SK-N-SH treated with all-trans-retinoic acid at 6 μM for 48 hours (cell line): ENCODE results near the gene KDM4B.

Source experiments
- ATAC-seq: fragments of 200-7000 bp; cut with Tn5 transposase; 3 replicates; pipeline ENCODE4 v1.9.1; 2020; ENCODE audit warnings: mild to moderate bottlenecking, moderate library complexity
- ARNTL ChIP-seq: fragments of 450-650 bp; formaldehyde crosslinking; IDR thresholded peaks from 2 replicates; pipeline ENCODE4 v1.5.0; 2020; ENCODE audit warnings: low read depth, mild to moderate bottlenecking, moderate library complexity, borderline replicate concordance
- BACH2 ChIP-seq: fragments of 250-450 bp; sonication (Bioruptor Pico); IDR thresholded peaks from 2 replicates; pipeline ENCODE4 v1.9.0; 2021; ENCODE audit warnings: mild to moderate bottlenecking, borderline replicate concordance
- CREB5 ChIP-seq: fragments of 250-450 bp; sonication (Bioruptor Pico); IDR thresholded peaks from 2 replicates; pipeline ENCODE4 v1.5.1; 2020; ENCODE audit warnings: low read depth, mild to moderate bottlenecking, moderate library complexity
- CSDC2 ChIP-seq: fragments of 250-450 bp; sonication (Bioruptor Pico); IDR thresholded peaks from 2 replicates; pipeline ENCODE4 v1.5.0; 2020; ENCODE audit warnings: mild to moderate bottlenecking, moderate library complexity
- CSRNP3 ChIP-seq: fragments of 250-450 bp; sonication (Bioruptor Pico); IDR thresholded peaks from 2 replicates; pipeline ENCODE4 v1.5.1; 2021; ENCODE audit warnings: mild to moderate bottlenecking, moderate library complexity
- ESRRG ChIP-seq: fragments of 250-450 bp; sonication (Bioruptor Pico); IDR thresholded peaks from 2 replicates; pipeline ENCODE4 v1.6.1; 2021; ENCODE audit warnings: mild to moderate bottlenecking
- GLIS3 ChIP-seq: fragments of 250-450 bp; sonication (Bioruptor Pico); IDR thresholded peaks from 2 replicates; pipeline ENCODE4 v1.5.0; 2020; ENCODE audit warnings: mild to moderate bottlenecking, moderate library complexity
- ISL1 ChIP-seq: fragments of 250-450 bp; sonication (Bioruptor Pico); IDR thresholded peaks from 2 replicates; pipeline ENCODE4 v2.1.2; 2022; ENCODE audit warnings: mild to moderate bottlenecking, moderate library complexity
- PATZ1 ChIP-seq: fragments of 250-450 bp; sonication (Bioruptor Pico); IDR thresholded peaks from 2 replicates; pipeline ENCODE4 v1.8.0; 2020; ENCODE audit warnings: mild to moderate bottlenecking, moderate library complexity, borderline replicate concordance
- POU6F1 ChIP-seq: fragments of 250-450 bp; sonication (Bioruptor Pico); IDR thresholded peaks from 2 replicates; pipeline ENCODE4 v1.8.0; 2021; ENCODE audit warnings: low read depth, mild to moderate bottlenecking, moderate library complexity, borderline replicate concordance
- PPARA ChIP-seq: fragments of 250-450 bp; sonication (Bioruptor Pico); IDR thresholded peaks from 2 replicates; pipeline ENCODE4 v1.5.0; 2020; ENCODE audit warnings: mild to moderate bottlenecking, borderline replicate concordance
- RARB ChIP-seq: fragments of 250-450 bp; sonication (Bioruptor Pico); IDR thresholded peaks from 2 replicates; pipeline ENCODE4 v1.8.0; 2021; ENCODE audit warnings: mild to moderate bottlenecking, moderate library complexity
- SNAI2 ChIP-seq: fragments of 250-450 bp; sonication (Bioruptor Pico); IDR thresholded peaks from 2 replicates; pipeline ENCODE4 v1.5.0; 2020; ENCODE audit warnings: mild to moderate bottlenecking, moderate library complexity
- TCF4 ChIP-seq: fragments of 250-450 bp; sonication (Bioruptor Pico); IDR thresholded peaks from 2 replicates; pipeline ENCODE4 v1.8.0; 2021; ENCODE audit warnings: mild to moderate bottlenecking, moderate library complexity, borderline replicate concordance
- TOX ChIP-seq: fragments of 250-450 bp; sonication (Bioruptor Pico); IDR thresholded peaks from 2 replicates; pipeline ENCODE4 v1.8.0; 2021; ENCODE audit warnings: mild to moderate bottlenecking, moderate library complexity, borderline replicate concordance
- ZC3H10 ChIP-seq: fragments of 250-450 bp; sonication (Bioruptor Pico); IDR thresholded peaks from 2 replicates; pipeline ENCODE4 v1.5.1; 2021; ENCODE audit warnings: mild to moderate bottlenecking, moderate library complexity
- ZFP3 ChIP-seq: fragments of 250-450 bp; sonication (Bioruptor Pico); IDR thresholded peaks from 2 replicates; pipeline ENCODE4 v1.5.0; 2020; ENCODE audit warnings: mild to moderate bottlenecking, moderate library complexity
- ZFP30 ChIP-seq: fragments of 450-650 bp; formaldehyde crosslinking; IDR thresholded peaks from 2 replicates; pipeline ENCODE4 v1.5.0; 2022; ENCODE audit warnings: mild to moderate bottlenecking, moderate library complexity
- ZNF565 ChIP-seq: fragments of 450-650 bp; formaldehyde crosslinking; conservative IDR thresholded peaks from 2 replicates; pipeline ENCODE4 v1.5.0; 2020; ENCODE audit warnings: low read depth, mild to moderate bottlenecking, moderate library complexity
- ZNF70 ChIP-seq: fragments of 450-650 bp; formaldehyde crosslinking; IDR thresholded peaks from 2 replicates; pipeline ENCODE4 v1.5.0; 2020; ENCODE audit warnings: mild to moderate bottlenecking, moderate library complexity
- ZNF8 ChIP-seq: fragments of 450-650 bp; formaldehyde crosslinking; IDR thresholded peaks from 2 replicates; pipeline ENCODE4 v1.5.0; 2020; ENCODE audit warnings: mild to moderate bottlenecking, moderate library complexity

Gene KDM4B

GRCh38 chr19:5121266-5122120 lies 152.6 kb downstream of the KDM4B start:
- ATAC-seq: no peak
- TF ChIP-seq PATZ1: no peak
- TF ChIP-seq CREB5: no peak
- TF ChIP-seq CSDC2: no peak
- no peak for TF ChIP-seq TCF4 (CRISPR knock-in tag)
- TF ChIP-seq ZFP30 (CRISPR knock-in tag): no peak
- no peak for TF ChIP-seq ARNTL (CRISPR knock-in tag)
- TF ChIP-seq CSRNP3 (CRISPR knock-in tag): no peak
- no peak for TF ChIP-seq PPARA
- TF ChIP-seq ZC3H10 (CRISPR knock-in tag): no peak
- no peak for TF ChIP-seq ZNF8 (CRISPR knock-in tag)
- no peak for TF ChIP-seq POU6F1 (CRISPR knock-in tag)
- no peak for TF ChIP-seq RARB (CRISPR knock-in tag)
- TF ChIP-seq SNAI2 (CRISPR knock-in tag): no peak
- no peak for TF ChIP-seq ESRRG (CRISPR knock-in tag)
- no peak for TF ChIP-seq BACH2 (CRISPR knock-in tag)

- no peak for ATAC-seq
- TF ChIP-seq ZNF8 (CRISPR knock-in tag) (no peak), ZNF565 (CRISPR knock-in tag) (no peak), ZC3H10 (CRISPR knock-in tag) (no peak), TCF4 (CRISPR knock-in tag) (no peak), ZFP3 (CRISPR knock-in tag) (no peak), ESRRG (CRISPR knock-in tag) (no peak), RARB (CRISPR knock-in tag) (no peak), PPARA (no peak), PATZ1 (no peak), POU6F1 (CRISPR knock-in tag) (no peak), ISL1 (no peak), CSDC2 (no peak), TOX (CRISPR knock-in tag) (no peak), CSRNP3 (CRISPR knock-in tag) (no peak), ZNF70 (no peak), GLIS3 (no peak), CREB5 (no peak)
- TF ChIP-seq, all 23 proteins: peak for 0
Observed at GRCh38 chr19:5122121-5122400, 153.1 kb downstream of the KDM4B start.
